ENCODE data around the gene AKAP8. TPM values are rescaled to one million over a fixed set of nuclear protein-coding genes. Genes with fewer than 3 reads are reported as not detected.

AKAP8 gene
- total and polyA plus RNA-seq, 9 donors, result 16.4 to 22.9 (median 18.8) TPM

Other genes with a start within 250 kb of the AKAP8 start
- gene NOTCH3, start 178.8 kb downstream of the AKAP8 start, total RNA-seq, result 63.1 TPM
- gene NOTCH3, start 178.8 kb downstream of the AKAP8 start, polyA plus RNA-seq (ENCODE audit: insufficient read depth in 1 of 8, insufficient read length in 8 of 8, low replicate concordance in 1 of 8), result 100 to 1,000 TPM; 118 to 241 (median 182) TPM
- gene EPHX3, start 147.3 kb downstream of the AKAP8 start, total RNA-seq, result 0.13 TPM
- 1 to 10 TPM in 1 of 8 donors, under 1 TPM in 7; 0.35 to 1.7 (median 0.61) TPM for gene EPHX3, start 147.3 kb downstream of the AKAP8 start, polyA plus RNA-seq (ENCODE audit: insufficient read depth in 1 of 8, insufficient read length in 8 of 8, low replicate concordance in 1 of 8)
- 14.5 TPM for gene BRD4, start 47.2 kb downstream of the AKAP8 start, total RNA-seq
- 10 to 100 TPM; 25.5 to 51.5 (median 38.1) TPM for gene BRD4, start 47.2 kb downstream of the AKAP8 start, polyA plus RNA-seq (ENCODE audit: insufficient read depth in 1 of 8, insufficient read length in 8 of 8, low replicate concordance in 1 of 8)
- gene AKAP8L, start 39.2 kb upstream of the AKAP8 start, total RNA-seq, result 73.9 TPM
- gene AKAP8L, start 39.2 kb upstream of the AKAP8 start, polyA plus RNA-seq (ENCODE audit: insufficient read depth in 1 of 8, insufficient read length in 8 of 8, low replicate concordance in 1 of 8), result 10 to 100 TPM; 52.8 to 84.5 (median 66.5) TPM
- 6.8 TPM for gene WIZ, start 70.2 kb upstream of the AKAP8 start, total RNA-seq
- 10 to 100 TPM; 24.4 to 38.1 (median 32.7) TPM for gene WIZ, start 70.2 kb upstream of the AKAP8 start, polyA plus RNA-seq (ENCODE audit: insufficient read depth in 1 of 8, insufficient read length in 8 of 8, low replicate concordance in 1 of 8)
- 0.71 TPM for gene RASAL3, start 84.8 kb upstream of the AKAP8 start, total RNA-seq
- 1 to 10 TPM in 5 of 8 donors, under 1 TPM in 3; 0.80 to 2.0 (median 1.1) TPM for gene RASAL3, start 84.8 kb upstream of the AKAP8 start, polyA plus RNA-seq (ENCODE audit: insufficient read depth in 1 of 8, insufficient read length in 8 of 8, low replicate concordance in 1 of 8)
- gene PGLYRP2, start 99.7 kb upstream of the AKAP8 start, total RNA-seq, result not detected
- gene PGLYRP2, start 99.7 kb upstream of the AKAP8 start, polyA plus RNA-seq (ENCODE audit: insufficient read depth in 1 of 8, insufficient read length in 8 of 8, low replicate concordance in 1 of 8), result under 1 TPM in 1 of 8 donors, not detected in 7; 0.28 TPM
- not detected for gene CYP4F22, start 128.7 kb upstream of the AKAP8 start, total RNA-seq
- under 1 TPM in 2 of 8 donors, not detected in 6; 0.11 to 0.44 TPM for gene CYP4F22, start 128.7 kb upstream of the AKAP8 start, polyA plus RNA-seq (ENCODE audit: insufficient read depth in 1 of 8, insufficient read length in 8 of 8, low replicate concordance in 1 of 8)
- not detected for gene CYP4F8, start 235.4 kb upstream of the AKAP8 start, total RNA-seq
- under 1 TPM in 1 of 8 donors, not detected in 7; 1.00 TPM for gene CYP4F8, start 235.4 kb upstream of the AKAP8 start, polyA plus RNA-seq (ENCODE audit: insufficient read depth in 1 of 8, insufficient read length in 8 of 8, low replicate concordance in 1 of 8)